Measurements from ENCODE around the gene PRDX6.
"Not testable (repeated sequence)": the region's sequence is repeated elsewhere in the genome, so short reads cannot be mapped to it uniquely, and the experiment has no call there.

The PRDX6 gene

DNA sequence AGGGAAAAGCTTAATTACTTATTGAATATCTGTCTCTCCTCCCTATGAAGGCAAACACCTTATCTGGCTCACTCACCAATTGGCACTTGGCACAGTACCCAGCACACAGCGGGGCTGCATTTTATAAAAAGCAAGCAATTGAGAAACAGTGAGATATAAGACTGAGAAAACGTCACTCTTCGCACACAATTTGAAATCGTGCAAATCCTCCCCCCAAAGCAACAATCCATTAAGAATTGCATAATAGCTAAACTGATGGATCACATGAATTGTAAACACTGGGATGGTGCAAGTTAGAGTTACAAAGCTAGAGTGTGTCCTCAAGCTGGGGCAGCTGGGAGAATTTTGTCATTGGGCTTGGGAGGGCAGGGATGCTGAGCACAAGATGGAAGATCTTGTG, 27.1 kb downstream of the PRDX6 start:
- H3K9me3 ChIP-seq (ENCODE audit: insufficient read depth, low read depth, low read length): no peaks in the 10 kb centered on the region
- H3K4me1 ChIP-seq (ENCODE audit: insufficient read depth, low read length): peaks cover 14% of the 10 kb centered on the region
- no peak overlapping the region for H3K27ac ChIP-seq (ENCODE audit: low read length)
- no peaks in the 10 kb centered on the region for H3K36me3 ChIP-seq (ENCODE audit: insufficient read depth, low read depth, low read length)
- no peak overlapping the region for H3K9ac ChIP-seq (ENCODE audit: low read depth, low read length)
- no peak overlapping the region for H3K4me3 ChIP-seq (ENCODE audit: low read length)
- H3K27me3 ChIP-seq (ENCODE audit: insufficient read depth, low read length): no peaks in the 10 kb centered on the region

DNA sequence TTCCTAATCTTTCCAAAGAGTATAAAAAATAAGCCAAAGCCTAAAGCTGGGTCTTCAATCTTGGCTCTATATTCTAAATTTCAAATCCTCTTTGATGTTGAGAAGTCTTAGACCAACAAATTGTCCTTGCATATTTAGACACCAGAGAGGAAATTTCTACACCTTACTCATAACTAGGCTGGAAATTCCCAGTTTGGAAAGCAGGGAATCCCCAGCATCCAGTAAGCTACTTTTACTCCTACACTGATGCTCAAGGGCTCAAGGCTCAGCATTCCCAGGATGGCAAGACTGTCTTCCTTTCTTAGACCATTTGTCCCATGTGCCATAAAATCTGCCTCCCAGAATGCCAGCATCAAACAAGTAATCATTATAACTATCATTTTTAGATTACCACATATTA, 28.3 kb downstream of the PRDX6 start:
- H3K4me1 ChIP-seq (ENCODE audit: insufficient read depth, low read length): peaks cover 14% of the 10 kb centered on the region
- H3K27ac ChIP-seq (ENCODE audit: low read length): no peak overlapping the region
- H3K9me3 ChIP-seq (ENCODE audit: insufficient read depth, low read depth, low read length): no peaks in the 10 kb centered on the region
- no peak overlapping the region for H3K4me3 ChIP-seq (ENCODE audit: low read length)
- no peaks in the 10 kb centered on the region for H3K27me3 ChIP-seq (ENCODE audit: insufficient read depth, low read length)
- no peaks in the 10 kb centered on the region for H3K36me3 ChIP-seq (ENCODE audit: insufficient read depth, low read depth, low read length)
- H3K9ac ChIP-seq (ENCODE audit: low read depth, low read length): no peak overlapping the region

DNA sequence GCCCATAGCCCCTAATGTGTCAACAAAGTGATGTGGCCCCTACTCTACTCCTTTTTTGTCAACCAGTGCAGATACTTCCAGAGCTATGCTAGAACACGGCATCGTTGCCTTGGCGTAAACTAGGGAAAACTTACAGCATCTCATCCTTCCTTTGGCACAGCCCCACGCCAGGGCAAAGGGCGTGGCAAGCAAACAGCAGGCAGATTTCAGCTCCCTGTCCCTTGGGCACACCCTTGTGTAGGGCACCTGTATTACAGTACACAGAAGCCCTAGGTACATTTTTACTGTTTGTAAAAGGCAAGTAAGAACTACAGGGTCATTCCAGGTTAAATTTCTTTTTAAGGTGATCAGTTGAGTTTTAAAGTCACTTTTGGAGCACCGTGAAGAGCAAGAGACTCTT, 29.3 kb downstream of the PRDX6 start:
- Histone ChIP-seq H3K36me3 (ENCODE audit: insufficient read depth, low read depth, low read length) (no peaks in the 10 kb centered on the region), H3K27ac (ENCODE audit: low read length) (no peak overlapping the region), H3K9ac (ENCODE audit: low read depth, low read length) (no peak overlapping the region), H3K9me3 (ENCODE audit: insufficient read depth, low read depth, low read length) (no peaks in the 10 kb centered on the region), H3K4me3 (ENCODE audit: low read length) (no peak overlapping the region), H3K4me1 (ENCODE audit: insufficient read depth, low read length) (peaks cover 14% of the 10 kb centered on the region), H3K27me3 (ENCODE audit: insufficient read depth, low read length) (no peaks in the 10 kb centered on the region)

DNA sequence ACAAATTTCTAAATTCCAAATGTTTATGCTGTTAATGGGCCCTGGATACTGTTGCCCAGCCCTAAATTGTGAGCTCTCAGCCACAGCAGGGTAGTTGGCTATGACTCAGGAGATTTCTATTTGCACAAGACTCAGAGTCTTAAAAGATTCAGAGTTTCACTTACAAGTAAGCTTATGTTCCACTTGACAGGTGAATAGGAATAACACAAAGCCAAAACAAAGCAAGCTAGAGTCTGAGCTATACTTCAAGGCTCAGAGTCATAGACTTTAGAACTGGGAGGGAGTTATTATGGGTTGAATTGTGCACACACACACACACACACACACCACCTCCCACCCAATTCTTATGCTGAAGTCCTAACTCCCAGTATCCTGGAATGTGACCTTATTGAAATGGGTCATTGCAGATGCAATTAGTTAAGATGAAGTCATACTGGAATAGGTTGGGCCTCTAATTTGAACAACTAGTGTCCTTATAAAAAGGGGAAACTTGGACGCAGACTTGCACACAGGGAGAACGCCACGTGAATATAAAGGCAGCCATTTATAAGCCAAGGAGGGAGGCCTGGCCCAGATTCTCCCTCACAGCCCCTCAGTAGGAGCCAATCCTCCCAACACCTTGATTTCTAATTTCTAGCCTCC, 30.2 kb downstream of the PRDX6 start:
- Histone ChIP-seq H3K36me3 (ENCODE audit: insufficient read depth, low read depth, low read length) (no peaks in the 10 kb centered on the region), H3K9ac (ENCODE audit: low read depth, low read length) (peak overlapping the region; percentile 40; the same call in 1 of the 2 replicates), H3K9me3 (ENCODE audit: insufficient read depth, low read depth, low read length) (no peaks in the 10 kb centered on the region), H3K4me1 (ENCODE audit: insufficient read depth, low read length) (peaks cover 14% of the 10 kb centered on the region), H3K27ac (ENCODE audit: low read length) (no peak overlapping the region), H3K27me3 (ENCODE audit: insufficient read depth, low read length) (no peaks in the 10 kb centered on the region), H3K4me3 (ENCODE audit: low read length) (0 out of 2 replicates have a peak overlapping the region, but pooled peaks have one; percentile 35)

DNA sequence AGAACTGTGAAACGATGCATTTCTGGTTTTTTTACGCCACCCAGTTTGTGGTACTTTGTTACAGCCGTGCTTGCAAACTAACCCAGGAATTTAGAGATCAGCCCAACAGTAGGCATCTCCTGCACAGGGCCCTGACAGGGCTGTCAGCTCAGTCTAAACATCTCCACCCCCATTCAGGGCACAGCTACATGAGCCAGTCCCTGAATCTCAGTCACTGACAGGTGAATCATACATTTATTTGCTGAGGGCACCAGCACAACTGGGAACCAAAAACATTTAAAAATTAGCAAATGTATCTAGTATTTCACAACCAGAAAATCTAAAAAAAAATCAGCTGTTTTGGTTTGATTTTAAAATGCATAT, 30.7 kb downstream of the PRDX6 start:
- no peak overlapping the region for H3K27ac ChIP-seq (ENCODE audit: low read length)
- H3K36me3 ChIP-seq (ENCODE audit: insufficient read depth, low read depth, low read length): no peaks in the 10 kb centered on the region
- H3K9me3 ChIP-seq (ENCODE audit: insufficient read depth, low read depth, low read length): no peaks in the 10 kb centered on the region
- H3K27me3 ChIP-seq (ENCODE audit: insufficient read depth, low read length): no peaks in the 10 kb centered on the region
- H3K9ac ChIP-seq (ENCODE audit: low read depth, low read length): peak overlapping the region; percentile 40; the same call in 1 of the 2 replicates
- peaks cover 14% of the 10 kb centered on the region for H3K4me1 ChIP-seq (ENCODE audit: insufficient read depth, low read length)
- 0 out of 2 replicates have a peak overlapping the region, but pooled peaks have one; percentile 35 for H3K4me3 ChIP-seq (ENCODE audit: low read length)

DNA sequence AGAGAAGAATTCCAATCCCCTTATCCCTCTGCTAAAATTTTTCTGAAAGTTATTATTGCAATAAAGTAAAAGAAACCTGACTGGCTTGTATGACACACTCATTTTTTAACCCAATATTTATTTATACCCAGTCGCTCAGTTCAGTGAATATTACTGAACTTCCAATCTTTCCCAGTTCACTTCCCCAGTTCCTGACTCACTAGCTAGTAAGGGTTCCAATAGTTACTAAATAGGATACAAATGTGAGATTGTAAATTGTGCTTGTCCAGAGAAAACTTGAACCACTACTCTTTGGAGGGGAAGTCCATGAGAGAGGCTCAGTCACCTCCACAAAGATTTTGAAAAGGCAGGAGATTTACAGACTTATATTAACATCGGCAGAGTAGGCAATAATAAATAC, 31.4 kb downstream of the PRDX6 start:
- no peaks in the 10 kb centered on the region for H3K36me3 ChIP-seq (ENCODE audit: insufficient read depth, low read depth, low read length)
- H3K9ac ChIP-seq (ENCODE audit: low read depth, low read length): no peak overlapping the region
- H3K27ac ChIP-seq (ENCODE audit: low read length): no peak overlapping the region
- H3K27me3 ChIP-seq (ENCODE audit: insufficient read depth, low read length): no peaks in the 10 kb centered on the region
- H3K4me3 ChIP-seq (ENCODE audit: low read length): no peak overlapping the region
- peaks cover 14% of the 10 kb centered on the region for H3K4me1 ChIP-seq (ENCODE audit: insufficient read depth, low read length)
- no peaks in the 10 kb centered on the region for H3K9me3 ChIP-seq (ENCODE audit: insufficient read depth, low read depth, low read length)

DNA sequence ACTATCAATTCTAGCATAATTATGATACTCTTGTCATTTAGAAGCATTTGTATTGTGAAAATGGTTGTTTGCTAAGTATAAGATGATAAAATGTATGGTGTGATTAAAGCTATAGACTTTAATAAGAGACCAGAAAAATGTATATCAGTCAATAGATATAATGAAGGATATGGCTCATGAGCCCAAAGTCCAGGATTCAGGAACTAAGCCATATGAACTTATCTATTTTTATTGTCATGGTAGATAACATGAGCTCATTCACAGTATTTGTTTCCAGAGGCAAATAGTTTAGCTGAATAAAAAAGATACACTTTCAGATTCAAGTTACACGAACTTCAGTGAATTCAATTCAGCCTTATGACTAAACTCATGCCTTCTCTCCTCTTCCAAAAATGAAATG, 32.7 kb downstream of the PRDX6 start:
- Histone ChIP-seq H3K27me3 (ENCODE audit: insufficient read depth, low read length) (no peaks in the 10 kb centered on the region), H3K4me3 (ENCODE audit: low read length) (no peak overlapping the region), H3K9ac (ENCODE audit: low read depth, low read length) (no peak overlapping the region), H3K27ac (ENCODE audit: low read length) (no peak overlapping the region), H3K9me3 (ENCODE audit: insufficient read depth, low read depth, low read length) (no peaks in the 10 kb centered on the region), H3K4me1 (ENCODE audit: insufficient read depth, low read length) (peaks cover 14% of the 10 kb centered on the region), H3K36me3 (ENCODE audit: insufficient read depth, low read depth, low read length) (no peaks in the 10 kb centered on the region)

DNA sequence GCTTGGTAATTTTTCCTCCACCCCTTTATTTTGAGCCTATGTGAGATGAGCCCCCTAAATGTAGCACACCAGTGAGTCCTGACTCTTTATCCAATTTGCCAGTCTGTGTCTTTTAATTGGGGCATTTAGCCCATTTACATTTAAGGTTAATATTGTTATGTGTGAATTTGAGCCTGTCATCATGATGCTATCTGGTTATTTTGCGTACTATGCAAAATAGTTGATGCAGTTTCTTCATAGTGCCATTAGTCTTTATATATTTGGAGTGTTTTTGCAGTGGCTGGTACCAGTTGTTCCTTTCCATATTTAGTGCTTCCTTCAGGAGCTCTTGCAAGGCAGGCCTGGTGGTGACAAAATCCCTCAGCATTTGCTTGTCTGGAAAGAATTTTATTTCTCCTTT, 37.4 kb downstream of the PRDX6 start:
- not testable (repeated sequence) for H3K9me3 ChIP-seq (ENCODE audit: insufficient read depth, low read depth, low read length); H3K27ac ChIP-seq (ENCODE audit: low read length); H3K4me3 ChIP-seq (ENCODE audit: low read length); H3K36me3 ChIP-seq (ENCODE audit: insufficient read depth, low read depth, low read length); H3K27me3 ChIP-seq (ENCODE audit: insufficient read depth, low read length); H3K9ac ChIP-seq (ENCODE audit: low read depth, low read length)
- peaks cover 13% of the 10 kb centered on the region for H3K4me1 ChIP-seq (ENCODE audit: insufficient read depth, low read length)

DNA sequence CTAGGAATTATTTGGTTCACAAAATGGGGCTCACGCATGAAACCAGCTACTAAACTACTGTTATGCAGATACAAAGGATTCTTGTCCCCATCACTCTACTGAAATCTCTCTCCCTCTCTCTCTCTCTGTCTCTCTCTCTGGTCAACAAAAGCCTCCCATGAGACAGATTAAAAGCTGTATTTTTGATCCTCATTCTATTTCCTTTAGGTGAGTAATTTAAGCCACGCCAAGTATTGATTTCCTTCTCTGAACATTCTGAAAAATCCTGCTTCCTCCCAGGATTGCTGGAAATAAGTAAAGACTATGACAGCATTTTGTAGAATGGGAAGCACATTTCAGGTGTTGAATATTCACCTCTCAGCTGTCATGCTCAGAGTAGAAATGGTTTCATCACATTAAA, 43.7 kb downstream of the PRDX6 start:
- Histone ChIP-seq H3K4me1 (ENCODE audit: insufficient read depth, low read length) (peaks cover 13% of the 10 kb centered on the region), H3K27ac (ENCODE audit: low read length) (no peak overlapping the region), H3K36me3 (ENCODE audit: insufficient read depth, low read depth, low read length) (no peaks in the 10 kb centered on the region), H3K9ac (ENCODE audit: low read depth, low read length) (no peak overlapping the region), H3K27me3 (ENCODE audit: insufficient read depth, low read length) (no peaks in the 10 kb centered on the region), H3K9me3 (ENCODE audit: insufficient read depth, low read depth, low read length) (no peaks in the 10 kb centered on the region), H3K4me3 (ENCODE audit: low read length) (no peak overlapping the region)

DNA sequence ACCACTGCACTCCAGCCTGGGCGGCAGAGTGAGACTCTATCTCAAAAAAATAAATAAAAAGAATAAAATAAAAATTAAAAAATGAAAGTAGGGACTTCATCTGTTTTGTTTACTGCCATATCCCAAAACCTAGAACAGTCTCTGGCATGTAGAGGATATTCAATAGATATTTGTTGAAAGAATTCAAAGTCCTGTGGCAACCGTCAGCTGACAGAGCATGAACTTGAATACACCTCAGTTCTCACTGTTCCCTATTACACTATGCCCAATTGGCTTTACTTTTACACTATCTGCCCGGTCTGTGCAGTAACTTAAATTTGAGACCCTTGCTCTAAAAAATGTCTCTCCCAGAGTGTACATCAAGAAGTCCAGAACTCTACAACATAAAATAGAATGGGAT, 46.2 kb downstream of the PRDX6 start:
- Histone ChIP-seq H3K36me3 (ENCODE audit: insufficient read depth, low read depth, low read length) (no peaks in the 10 kb centered on the region), H3K9me3 (ENCODE audit: insufficient read depth, low read depth, low read length) (no peaks in the 10 kb centered on the region), H3K4me3 (ENCODE audit: low read length) (no peak overlapping the region), H3K27ac (ENCODE audit: low read length) (no peak overlapping the region), H3K27me3 (ENCODE audit: insufficient read depth, low read length) (no peaks in the 10 kb centered on the region), H3K4me1 (ENCODE audit: insufficient read depth, low read length) (peaks cover 17% of the 10 kb centered on the region), H3K9ac (ENCODE audit: low read depth, low read length) (no peak overlapping the region)

DNA sequence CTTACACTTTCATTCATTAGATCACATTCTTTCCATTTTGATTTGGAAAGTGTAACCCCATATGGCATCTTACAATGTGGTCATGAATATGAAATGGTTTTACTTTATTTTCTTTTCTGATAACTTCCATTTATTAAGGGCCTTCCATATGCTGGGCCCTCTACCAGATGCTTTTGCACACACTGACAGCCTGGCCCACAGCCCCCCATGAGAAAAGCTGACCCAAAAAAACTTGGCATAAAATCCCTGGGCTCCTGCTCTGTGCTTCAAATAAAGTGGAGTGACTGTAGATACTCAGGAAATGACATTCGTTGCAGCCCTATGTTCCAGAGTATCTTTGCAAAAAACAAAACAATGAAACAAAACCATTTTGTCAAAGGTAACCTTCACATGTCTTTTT, 48.8 kb downstream of the PRDX6 start:
- Histone ChIP-seq H3K27ac (ENCODE audit: low read length) (no peak overlapping the region), H3K36me3 (ENCODE audit: insufficient read depth, low read depth, low read length) (no peaks in the 10 kb centered on the region)

DNA sequence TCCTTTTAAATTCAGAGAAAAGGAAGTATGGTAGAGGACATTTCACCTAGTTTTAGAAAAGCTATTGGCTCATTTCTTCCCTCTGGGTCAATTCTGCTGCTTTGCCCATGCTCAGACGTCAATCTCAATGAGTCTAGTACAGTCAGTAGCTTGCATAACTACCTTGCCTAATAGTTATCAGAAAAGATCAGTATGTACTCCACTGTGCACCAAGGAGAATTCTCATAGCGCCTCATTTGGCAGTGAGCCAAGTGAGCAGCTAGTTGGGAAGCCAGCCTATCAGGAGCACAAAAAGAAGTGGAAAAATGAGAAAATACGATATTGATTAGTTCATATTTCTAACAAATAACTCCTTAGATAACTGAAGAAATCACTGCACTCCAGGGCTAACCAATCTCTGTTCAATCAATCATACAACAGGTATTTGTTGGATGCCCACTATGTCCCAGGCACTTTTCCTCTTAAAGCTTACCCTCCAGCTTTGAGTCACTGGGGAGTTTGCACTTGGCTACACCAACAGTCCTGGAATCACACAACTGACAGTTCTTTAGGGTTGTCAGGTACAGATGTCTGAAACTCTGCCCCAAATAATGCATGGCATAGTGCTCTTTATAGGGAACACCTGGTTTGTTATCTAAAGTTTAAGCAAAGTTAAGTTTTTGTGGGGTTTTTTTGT, 50.2 kb downstream of the PRDX6 start:
- Histone ChIP-seq H3K36me3 (ENCODE audit: insufficient read depth, low read depth, low read length) (no peaks in the 10 kb centered on the region), H3K9me3 (ENCODE audit: insufficient read depth, low read depth, low read length) (no peaks in the 10 kb centered on the region), H3K4me1 (ENCODE audit: insufficient read depth, low read length) (peaks cover 26% of the 10 kb centered on the region), H3K27ac (ENCODE audit: low read length) (no peak overlapping the region), H3K27me3 (ENCODE audit: insufficient read depth, low read length) (no peaks in the 10 kb centered on the region), H3K4me3 (ENCODE audit: low read length) (no peak overlapping the region), H3K9ac (ENCODE audit: low read depth, low read length) (no peak overlapping the region)

More for the DNA sequence above, 48.8 kb downstream of the PRDX6 start:
- Histone ChIP-seq H3K9me3 (ENCODE audit: insufficient read depth, low read depth, low read length) (no peaks in the 10 kb centered on the region), H3K9ac (ENCODE audit: low read depth, low read length) (no peak overlapping the region), H3K27me3 (ENCODE audit: insufficient read depth, low read length) (no peaks in the 10 kb centered on the region), H3K4me3 (ENCODE audit: low read length) (no peak overlapping the region), H3K4me1 (ENCODE audit: insufficient read depth, low read length) (peaks cover 20% of the 10 kb centered on the region)
